K562 (cell line): ENCODE measurements around the gene AJUBA. TPM values are rescaled to one million over a fixed set of nuclear protein-coding genes. Genes with fewer than 3 reads are reported as not detected.
A peak's percentile ranks its signal among the peaks of the same experiment; 100 is the strongest.

Experiments
- BHLHE40 ChIP-seq: IDR thresholded peaks from 2 replicates; pipeline ENCODE4 v1.6.1; 2011; ENCODE audit warnings: low read length, improper control_type of control experiment
- CBFA2T2 ChIP-seq: fragments of 450-650 bp; conservative IDR thresholded peaks from 2 replicates; pipeline ENCODE4 v1.6.1; 2017; ENCODE audit warnings: mild to moderate bottlenecking
- HDAC3 ChIP-seq: fragments of 450-650 bp; IDR thresholded peaks from 2 replicates; pipeline ENCODE4 v1.6.1; 2018; ENCODE audit warnings: borderline replicate concordance, mild to moderate bottlenecking, moderate library complexity; ENCODE audit not compliant: partially characterized antibody
- ILF3 ChIP-seq: fragments of 450-650 bp; IDR thresholded peaks from 2 replicates; pipeline ENCODE4 v1.6.1; 2018; ENCODE audit warnings: antibody characterized with exemption, mild to moderate bottlenecking, moderate library complexity, borderline replicate concordance
- MCM3 ChIP-seq: fragments of 450-650 bp; IDR thresholded peaks from 2 replicates; pipeline ENCODE4 v1.6.1; 2016
- RBM15 ChIP-seq: fragments of 200-400 bp; formaldehyde crosslinking; IDR thresholded peaks from 2 replicates; pipeline ENCODE4 v1.6.1; 2018; ENCODE audit warnings: mild to moderate bottlenecking, low read length, moderate library complexity; ENCODE audit not compliant: insufficient read depth
- SP2 ChIP-seq: IDR thresholded peaks from 2 replicates; pipeline ENCODE4 v1.6.1; 2011; ENCODE audit warnings: mild to moderate bottlenecking, low read depth, low read length, moderate library complexity; ENCODE audit not compliant: poor library complexity, severe bottlenecking; ENCODE audit errors: extremely low read depth
- TCFL5 ChIP-seq: fragments of 250-450 bp; sonication (Bioruptor Pico); conservative IDR thresholded peaks from 2 replicates; pipeline ENCODE4 v1.6.1; 2021; ENCODE audit warnings: mild to moderate bottlenecking, moderate library complexity, matching md5 sums
- ZBTB7A ChIP-seq: IDR thresholded peaks from 2 replicates; pipeline ENCODE4 v1.6.1; 2011; ENCODE audit warnings: low read depth, mild to moderate bottlenecking, low read length, moderate library complexity, borderline replicate concordance; ENCODE audit not compliant: control insufficient read depth
- ZFX ChIP-seq: sonication (generic); formaldehyde crosslinking; IDR thresholded peaks from 2 replicates; pipeline ENCODE4 v1.8.0; 2022; ENCODE audit warnings: mild to moderate bottlenecking, missing genetic modification reagents, moderate library complexity
- ZNF23 ChIP-seq: fragments of 250-450 bp; sonication (Bioruptor Pico); IDR thresholded peaks from 2 replicates; pipeline ENCODE4 v1.4.0; 2020; ENCODE audit warnings: mild to moderate bottlenecking
- ZNF785 ChIP-seq: fragments of 250-450 bp; sonication (Bioruptor Pico); IDR thresholded peaks from 2 replicates; pipeline ENCODE4 v1.4.0; 2020; ENCODE audit warnings: mild to moderate bottlenecking
- polyA plus RNA-seq, 8 experiments: library from polyadenylated mRNA; depleted of rRNA in 4 of 8; stranded (reverse) in 5 of 8; unstranded in 3 of 8; fragments of >200 nt; fragmentation: Nextera tagmentation in 2 of 8; fragmentation: Illumina TruSeq in 1 of 8; extraction: Ambion mirVana in 2 of 8; extraction: Trizol in 1 of 8; gene quantifications; 2 replicates each; pipeline versions ENCODE4 v1.2.1 to v1.2.3, GENCODE V29; 2011 to 2014; ENCODE audit warnings: inconsistent platforms in 1 of 8, missing spikeins in 1 of 8
- total RNA-seq, 7 experiments: library from RNA; depleted of rRNA in 6 of 7; stranded (reverse); fragments of >200 nt in 6 of 7; fragmentation: Illumina TruSeq in 2 of 7; extraction: Trizol in 2 of 7; gene quantifications; 2 replicates each; pipeline versions ENCODE4 v1.2.1 to v1.2.3, GENCODE V29; 2011 to 2021; ENCODE audit warnings: low replicate concordance in 1 of 7
- TF ChIP-seq, protein P1 (sequence below): fragments of 450-650 bp; formaldehyde crosslinking; IDR thresholded peaks from 2 replicates; pipeline ENCODE4 v1.4.0; 2020; ENCODE audit warnings: mild to moderate bottlenecking, mixed read lengths
- TF ChIP-seq, protein P2 (sequence below): fragments of 450-650 bp; IDR thresholded peaks from 2 replicates; pipeline ENCODE4 v1.6.1; 2017; ENCODE audit warnings: antibody characterized with exemption, mild to moderate bottlenecking
- TF ChIP-seq, protein P3 (sequence below): IDR thresholded peaks from 3 replicates; pipeline ENCODE4 v1.6.1; 2011; ENCODE audit warnings: borderline replicate concordance, mild to moderate bottlenecking; ENCODE audit not compliant: insufficient read length, insufficient read depth
- TF ChIP-seq, protein P4 (sequence below): fragments of 200-800 bp; sonication (Bioruptor generic); IDR thresholded peaks from 2 replicates; pipeline ENCODE4 v1.6.1; 2017; ENCODE audit warnings: missing genetic modification characterization, missing compliant biosample characterization

The AJUBA gene
- total and polyA plus RNA-seq, 9 of the 15 experiments (the other 6 are each of a cell fraction or from before 2014, with no cell fraction given), result 0.73 to 4.7 (median 2.8) TPM

DNA sequence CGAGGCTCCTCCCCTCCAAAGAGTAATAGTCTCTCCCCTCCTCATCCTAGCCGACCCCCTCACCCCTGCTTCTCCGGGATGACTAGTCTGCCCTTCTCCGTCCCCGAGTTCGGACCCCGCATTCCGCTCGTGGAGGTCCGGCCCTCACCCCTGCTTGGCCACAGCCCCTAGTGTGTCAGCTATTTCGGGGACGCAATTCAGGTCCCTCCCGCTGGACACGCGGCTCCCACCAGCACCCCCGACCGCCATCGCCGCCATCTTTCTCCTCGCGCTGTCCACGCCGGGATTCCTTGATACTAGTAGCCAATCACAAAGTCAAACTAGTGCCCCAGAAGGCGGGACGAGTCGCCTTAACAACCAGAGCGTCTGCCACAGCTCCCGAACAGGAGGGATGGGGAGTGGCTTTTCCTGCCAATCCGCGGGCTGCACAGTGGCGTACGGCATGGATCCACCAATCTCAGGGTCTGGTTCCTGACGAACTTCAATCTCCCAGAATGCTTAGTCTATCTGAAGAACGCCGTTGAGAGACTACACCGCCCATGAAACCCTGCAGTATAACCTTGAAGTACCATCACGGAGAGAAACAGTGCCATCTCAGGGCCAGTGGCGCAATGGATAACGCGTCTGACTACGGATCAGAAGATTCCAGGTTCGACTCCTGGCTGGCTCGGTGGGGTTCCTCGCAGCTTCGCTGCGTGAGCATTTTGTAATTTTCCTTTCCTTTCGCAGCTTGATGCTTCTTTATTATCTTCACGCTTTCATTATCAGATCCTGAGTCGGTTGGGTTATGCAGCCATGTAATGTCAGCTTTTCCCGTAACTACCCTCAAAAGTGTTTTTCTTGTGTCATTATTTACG lies 53.0 kb downstream of the AJUBA start, which contains the start of gene PRMT5 (continued):
- TF ChIP-seq HDAC3 (no peak), CBFA2T2 (no peak), RBM15 (no peak), ZNF785 (no peak), ZNF23 (no peak), ZFX (CRISPR knock-in tag) (no peak), MCM3 (no peak), SP2 (peak; percentile 62), TCFL5 (CRISPR knock-in tag) (no peak), ZBTB7A (peak; percentile 63; the same call in 1 of the 2 replicates), BHLHE40 (peak; percentile 2; the same call in 1 of the 2 replicates), ILF3 (no peak)
- TF ChIP-seq, protein P1, sequence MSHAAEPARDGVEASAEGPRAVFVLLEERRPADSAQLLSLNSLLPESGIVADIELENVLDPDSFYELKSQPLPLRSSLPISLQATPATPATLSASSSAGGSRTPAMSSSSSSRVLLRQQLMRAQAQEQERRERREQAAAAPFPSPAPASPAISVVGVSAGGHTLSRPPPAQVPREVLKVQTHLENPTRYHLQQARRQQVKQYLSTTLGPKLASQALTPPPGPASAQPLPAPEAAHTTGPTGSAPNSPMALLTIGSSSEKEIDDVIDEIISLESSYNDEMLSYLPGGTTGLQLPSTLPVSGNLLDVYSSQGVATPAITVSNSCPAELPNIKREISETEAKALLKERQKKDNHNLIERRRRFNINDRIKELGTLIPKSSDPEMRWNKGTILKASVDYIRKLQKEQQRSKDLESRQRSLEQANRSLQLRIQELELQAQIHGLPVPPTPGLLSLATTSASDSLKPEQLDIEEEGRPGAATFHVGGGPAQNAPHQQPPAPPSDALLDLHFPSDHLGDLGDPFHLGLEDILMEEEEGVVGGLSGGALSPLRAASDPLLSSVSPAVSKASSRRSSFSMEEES, result no peak
- TF ChIP-seq, protein P2, sequence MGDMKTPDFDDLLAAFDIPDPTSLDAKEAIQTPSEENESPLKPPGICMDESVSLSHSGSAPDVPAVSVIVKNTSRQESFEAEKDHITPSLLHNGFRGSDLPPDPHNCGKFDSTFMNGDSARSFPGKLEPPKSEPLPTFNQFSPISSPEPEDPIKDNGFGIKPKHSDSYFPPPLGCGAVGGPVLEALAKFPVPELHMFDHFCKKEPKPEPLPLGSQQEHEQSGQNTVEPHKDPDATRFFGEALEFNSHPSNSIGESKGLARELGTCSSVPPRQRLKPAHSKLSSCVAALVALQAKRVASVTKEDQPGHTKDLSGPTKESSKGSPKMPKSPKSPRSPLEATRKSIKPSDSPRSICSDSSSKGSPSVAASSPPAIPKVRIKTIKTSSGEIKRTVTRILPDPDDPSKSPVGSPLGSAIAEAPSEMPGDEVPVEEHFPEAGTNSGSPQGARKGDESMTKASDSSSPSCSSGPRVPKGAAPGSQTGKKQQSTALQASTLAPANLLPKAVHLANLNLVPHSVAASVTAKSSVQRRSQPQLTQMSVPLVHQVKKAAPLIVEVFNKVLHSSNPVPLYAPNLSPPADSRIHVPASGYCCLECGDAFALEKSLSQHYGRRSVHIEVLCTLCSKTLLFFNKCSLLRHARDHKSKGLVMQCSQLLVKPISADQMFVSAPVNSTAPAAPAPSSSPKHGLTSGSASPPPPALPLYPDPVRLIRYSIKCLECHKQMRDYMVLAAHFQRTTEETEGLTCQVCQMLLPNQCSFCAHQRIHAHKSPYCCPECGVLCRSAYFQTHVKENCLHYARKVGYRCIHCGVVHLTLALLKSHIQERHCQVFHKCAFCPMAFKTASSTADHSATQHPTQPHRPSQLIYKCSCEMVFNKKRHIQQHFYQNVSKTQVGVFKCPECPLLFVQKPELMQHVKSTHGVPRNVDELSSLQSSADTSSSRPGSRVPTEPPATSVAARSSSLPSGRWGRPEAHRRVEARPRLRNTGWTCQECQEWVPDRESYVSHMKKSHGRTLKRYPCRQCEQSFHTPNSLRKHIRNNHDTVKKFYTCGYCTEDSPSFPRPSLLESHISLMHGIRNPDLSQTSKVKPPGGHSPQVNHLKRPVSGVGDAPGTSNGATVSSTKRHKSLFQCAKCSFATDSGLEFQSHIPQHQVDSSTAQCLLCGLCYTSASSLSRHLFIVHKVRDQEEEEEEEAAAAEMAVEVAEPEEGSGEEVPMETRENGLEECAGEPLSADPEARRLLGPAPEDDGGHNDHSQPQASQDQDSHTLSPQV, result peak; percentile 90
- TF ChIP-seq, protein P3, sequence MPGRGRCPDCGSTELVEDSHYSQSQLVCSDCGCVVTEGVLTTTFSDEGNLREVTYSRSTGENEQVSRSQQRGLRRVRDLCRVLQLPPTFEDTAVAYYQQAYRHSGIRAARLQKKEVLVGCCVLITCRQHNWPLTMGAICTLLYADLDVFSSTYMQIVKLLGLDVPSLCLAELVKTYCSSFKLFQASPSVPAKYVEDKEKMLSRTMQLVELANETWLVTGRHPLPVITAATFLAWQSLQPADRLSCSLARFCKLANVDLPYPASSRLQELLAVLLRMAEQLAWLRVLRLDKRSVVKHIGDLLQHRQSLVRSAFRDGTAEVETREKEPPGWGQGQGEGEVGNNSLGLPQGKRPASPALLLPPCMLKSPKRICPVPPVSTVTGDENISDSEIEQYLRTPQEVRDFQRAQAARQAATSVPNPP, result no peak
- TF ChIP-seq, protein P4, sequence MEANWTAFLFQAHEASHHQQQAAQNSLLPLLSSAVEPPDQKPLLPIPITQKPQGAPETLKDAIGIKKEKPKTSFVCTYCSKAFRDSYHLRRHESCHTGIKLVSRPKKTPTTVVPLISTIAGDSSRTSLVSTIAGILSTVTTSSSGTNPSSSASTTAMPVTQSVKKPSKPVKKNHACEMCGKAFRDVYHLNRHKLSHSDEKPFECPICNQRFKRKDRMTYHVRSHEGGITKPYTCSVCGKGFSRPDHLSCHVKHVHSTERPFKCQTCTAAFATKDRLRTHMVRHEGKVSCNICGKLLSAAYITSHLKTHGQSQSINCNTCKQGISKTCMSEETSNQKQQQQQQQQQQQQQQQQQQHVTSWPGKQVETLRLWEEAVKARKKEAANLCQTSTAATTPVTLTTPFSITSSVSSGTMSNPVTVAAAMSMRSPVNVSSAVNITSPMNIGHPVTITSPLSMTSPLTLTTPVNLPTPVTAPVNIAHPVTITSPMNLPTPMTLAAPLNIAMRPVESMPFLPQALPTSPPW (CRISPR knock-in tag), result peak; percentile 47; the same call in 1 of the 2 replicates
